Loucy (cell line): ENCODE measurements around the gene TRIM67.

ENCODE experiments used
- CTCF ChIP-seq: fragments of 200-600 bp; sonication (generic); conservative IDR thresholded peaks from 2 replicates; pipeline ENCODE4 v1.5.1; 2014; ENCODE audit warnings: mild to moderate bottlenecking, antibody characterized with exemption, low read length
- EZH2phosphoT487 ChIP-seq: fragments of 200-600 bp; IDR thresholded peaks from 2 replicates; pipeline ENCODE4 v1.6.1; 2018; ENCODE audit warnings: antibody characterized with exemption, mild to moderate bottlenecking, moderate library complexity, borderline replicate concordance

GRCh38 chr1:231160895-231161666 lies 777 bp upstream of the TRIM67 start:
- TF ChIP-seq CTCF, result no peak
- no peak for TF ChIP-seq EZH2phosphoT487
